ENCODE results near the gene NLGN2. TPM values are rescaled to one million over a fixed set of nuclear protein-coding genes. Genes with fewer than 3 reads are reported as not detected.
A peak's percentile ranks its signal among the peaks of the same experiment; 100 is the strongest.

The NLGN2 gene
- total RNA-seq, 1 experiment from 2014 or later = 70.2 TPM

DNA sequence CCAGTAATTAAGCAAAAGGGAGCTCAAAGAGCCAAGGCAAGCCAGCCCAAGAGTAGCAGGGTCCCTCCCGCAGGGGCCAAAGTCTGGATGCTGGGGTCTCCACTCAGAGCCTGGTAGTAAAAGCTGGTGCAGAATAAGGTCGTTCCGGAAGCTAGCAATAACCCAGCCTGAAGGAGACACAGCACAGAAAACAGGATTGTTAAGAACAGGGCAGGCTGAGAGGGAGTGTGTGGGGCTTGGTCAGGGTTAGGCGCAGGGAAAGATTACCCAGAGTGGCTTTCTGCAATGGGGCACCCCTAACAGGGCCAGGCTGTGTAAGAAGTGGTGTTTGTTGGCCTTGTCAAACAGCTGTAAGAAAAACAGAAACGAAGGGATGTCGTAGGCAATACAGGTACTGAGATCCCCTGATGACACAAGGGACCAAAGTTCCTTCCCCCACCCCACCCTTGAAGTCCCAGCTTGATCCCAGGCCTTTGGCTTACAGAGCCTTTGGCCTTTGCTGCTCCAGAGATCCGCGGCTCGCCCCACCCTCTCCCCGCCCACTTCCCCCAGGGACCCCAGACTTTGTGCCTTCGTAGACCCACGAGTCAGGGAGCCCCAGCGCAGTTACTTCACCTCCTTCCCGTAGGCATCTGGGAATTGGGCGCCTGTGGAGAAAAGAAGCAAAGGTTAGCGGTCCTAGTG, 4.5 kb upstream of the NLGN2 start:
- Histone ChIP-seq H3K18ac (ENCODE audit: insufficient read length, low read depth, low read length) (no peak overlapping the region), H3K27me3 (ENCODE audit: insufficient read depth, low read length) (no peaks in the 10 kb centered on the region), H2BK15ac (ENCODE audit: low read depth, low read length) (no peak overlapping the region), H2BK5ac (ENCODE audit: insufficient read length, low read length) (no peak overlapping the region), H3K4me2 (ENCODE audit: insufficient read depth, insufficient read length, low read length) (peak overlapping the region; percentile 37), H3K9ac (ENCODE audit: extremely low read depth, insufficient read length, low read length) (peak overlapping the region; percentile 1), H3K4ac (ENCODE audit: low read depth, low read length) (no peak overlapping the region), H4K20me1 (ENCODE audit: control insufficient read depth, insufficient read depth, insufficient read length) (no peaks in the 10 kb centered on the region), H3K14ac (ENCODE audit: insufficient read depth, low read length) (no peak overlapping the region), H4K91ac (ENCODE audit: insufficient read length, low read depth, low read length) (no peak overlapping the region), H3K27ac (ENCODE audit: insufficient read length, low read depth, low read length) (no peak overlapping the region), H3K4me1 (ENCODE audit: insufficient read depth, low read length) (no peaks in the 10 kb centered on the region; the same call in 1 of the 2 replicates), H3K56ac (ENCODE audit: insufficient read length, low read depth, low read length) (no peak overlapping the region), H3K79me1 (ENCODE audit: insufficient read depth, low read depth, low read length, poor library complexity, severe bottlenecking) (no peaks in the 10 kb centered on the region), H3K9me3 (ENCODE audit: control insufficient read depth, low read depth, low read length) (no peaks in the 10 kb centered on the region), H4K5ac (ENCODE audit: insufficient read length, low read depth, low read length) (no peak overlapping the region), H2BK120ac (ENCODE audit: low read depth, low read length, poor library complexity, severe bottlenecking) (no peak overlapping the region), H3K23me2 (ENCODE audit: insufficient read length, low read depth, low read length, poor library complexity, severe bottlenecking) (peaks cover 5% of the 10 kb centered on the region), H4K8ac (replicated peaks; ENCODE audit: insufficient read length, low read depth, low read length) (no peak overlapping the region), H3K79me2 (ENCODE audit: insufficient read depth, low read length) (no peaks in the 10 kb centered on the region), H2BK12ac (ENCODE audit: insufficient read length, low read depth, low read length) (no peak overlapping the region), H2AFZ (ENCODE audit: low read length) (no peak overlapping the region), H2BK20ac (ENCODE audit: low read depth, low read length, poor library complexity, severe bottlenecking) (no peak overlapping the region), H3K23ac (ENCODE audit: insufficient read length, low read depth, low read length) (no peak overlapping the region), H2AK5ac (ENCODE audit: insufficient read length, low read length) (no peak overlapping the region), H3T11ph (ENCODE audit: low read length) (no peak overlapping the region)
- Mint-ChIP-seq H3K9me3 (no peaks in the 10 kb centered on the region), H3K36me3 (ENCODE audit: insufficient read depth in 1 of 3, low read depth in 3 of 3) (peaks cover 3 to 11% (median 4%) of the 10 kb centered on the region in 3 experiments; a peak in 5 of 7 replicates), H3K27ac (peak overlapping the region; percentile 84 to 96 (median 91); a peak in 6 of 7 replicates), H3K4me1 (peaks cover 26 to 37% of the 10 kb centered on the region in 2 experiments), H3K4me3 (peak overlapping the region; percentile 84 to 94), H3K27me3 (ENCODE audit: low read depth) (no peaks in the 10 kb centered on the region; the same call in 1 of the 2 replicates)
- TF ChIP-seq CTCF (conservative IDR thresholded peaks at IDR 0.05) = no peak
- no CpG with 5 or more reads among the region's 16 CpGs for WGBS (ENCODE audit: extremely low coverage, insufficient read length, low lambda C conversion rate)
- DNase-seq = no peak
